Central memory CD8-positive, alpha-beta T cell (primary cell): ENCODE results near the gene ADAMTS9.

Experiments used
- ATAC-seq: fragments of 150-1000 bp; cut with Tn5 transposase; replicated peaks from 2 replicates; pipeline ENCODE4 v1.10.0; 2022; ENCODE audit warnings: mild to moderate bottlenecking, moderate FRiP score, moderate number of reproducible peaks; ENCODE audit not compliant: poor library complexity, severe bottlenecking; ENCODE audit errors: extremely low read depth
- DNase-seq, 2 donors: peaks; one replicate each; pipeline ENCODE4 v3.0.0; 2021; ENCODE audit warnings: low spot score in 2 of 2
- H3K27ac Mint-ChIP-seq: one replicate; pipeline ENCODE4 v1.8.0; 2022; ENCODE audit warnings: low read depth, mild to moderate bottlenecking, moderate library complexity, mixed read lengths
- H3K27me3 Mint-ChIP-seq: one replicate; pipeline ENCODE4 v1.8.0; 2022; ENCODE audit warnings: mixed read lengths
- H3K36me3 Mint-ChIP-seq: one replicate; pipeline ENCODE4 v1.8.0; 2022; ENCODE audit warnings: mild to moderate bottlenecking, moderate library complexity, mixed read lengths; ENCODE audit not compliant: insufficient read depth
- H3K4me1 Mint-ChIP-seq: one replicate; pipeline ENCODE4 v1.8.0; 2022; ENCODE audit warnings: mixed read lengths
- H3K4me3 Mint-ChIP-seq: one replicate; pipeline ENCODE4 v1.8.0; 2022; ENCODE audit warnings: mild to moderate bottlenecking, moderate library complexity, mixed read lengths
- H3K9me3 Mint-ChIP-seq: one replicate; pipeline ENCODE4 v1.8.0; 2022; ENCODE audit warnings: mixed read lengths

Gene ADAMTS9

DNA sequence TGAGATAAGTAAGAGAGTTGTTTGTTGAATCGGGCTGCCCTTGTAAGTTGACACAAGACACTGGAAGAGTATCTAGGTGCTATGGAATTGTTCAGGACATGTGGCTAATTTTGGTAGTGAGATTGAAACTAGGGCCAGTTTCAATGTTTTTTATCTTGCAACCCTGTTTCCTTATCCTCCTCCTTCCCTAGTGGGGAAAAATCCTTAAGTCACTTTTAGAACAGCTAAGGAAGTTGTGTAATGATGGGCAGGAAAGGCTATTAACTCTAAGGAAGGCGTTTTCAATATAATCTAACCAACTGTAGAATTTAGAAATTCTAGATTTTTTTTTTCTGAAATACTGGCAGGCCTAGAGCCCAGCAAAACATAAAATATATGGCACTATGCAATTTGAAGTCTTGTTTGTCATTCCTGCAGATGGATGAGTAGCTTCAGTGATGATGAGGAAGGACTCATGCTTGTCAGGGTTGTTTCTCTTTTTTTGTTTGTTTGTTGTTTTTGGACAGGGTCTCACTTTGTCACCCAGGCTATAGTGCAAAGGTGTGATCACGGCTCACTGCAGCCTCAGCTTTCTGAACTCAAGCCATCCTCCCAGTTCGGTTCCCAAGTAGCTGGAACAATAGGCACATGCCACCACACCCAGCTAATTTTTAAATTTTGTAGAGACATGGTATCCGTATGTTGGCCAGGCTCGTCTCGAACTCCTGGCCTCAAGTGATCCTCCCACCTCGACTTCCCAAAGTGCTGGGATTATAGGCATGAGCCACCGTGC is 27.6 kb upstream of the ADAMTS9 start:
- Mint-ChIP-seq H3K4me3 (no peak overlapping the region), H3K36me3 (no peaks in the 10 kb centered on the region), H3K4me1 (no peaks in the 10 kb centered on the region), H3K27ac (no peak overlapping the region), H3K9me3 (peaks cover 13% of the 10 kb centered on the region), H3K27me3 (no peaks in the 10 kb centered on the region)
- no peak for ATAC-seq
- DNase-seq, result no peak

DNA sequence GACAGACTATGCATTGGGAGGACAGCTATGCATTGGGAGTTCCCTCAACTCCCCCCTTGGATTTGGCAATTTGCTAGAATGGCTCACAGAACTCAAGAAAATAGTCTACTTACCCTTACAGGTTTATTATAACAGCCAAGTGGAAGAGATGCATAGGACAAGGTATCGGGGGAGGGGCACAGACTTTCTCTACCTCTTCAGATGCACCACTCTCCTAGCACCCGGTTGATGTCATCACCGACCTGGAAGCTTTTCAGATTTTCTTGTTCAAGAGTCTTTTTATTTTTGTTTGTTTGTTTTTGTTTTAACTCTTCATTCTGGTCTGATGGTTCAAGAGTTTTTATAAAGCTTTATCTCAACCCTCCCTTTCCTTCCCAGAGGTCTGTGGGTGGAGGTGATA is 20.7 kb upstream of the ADAMTS9 start:
- no peak for ATAC-seq

DNA sequence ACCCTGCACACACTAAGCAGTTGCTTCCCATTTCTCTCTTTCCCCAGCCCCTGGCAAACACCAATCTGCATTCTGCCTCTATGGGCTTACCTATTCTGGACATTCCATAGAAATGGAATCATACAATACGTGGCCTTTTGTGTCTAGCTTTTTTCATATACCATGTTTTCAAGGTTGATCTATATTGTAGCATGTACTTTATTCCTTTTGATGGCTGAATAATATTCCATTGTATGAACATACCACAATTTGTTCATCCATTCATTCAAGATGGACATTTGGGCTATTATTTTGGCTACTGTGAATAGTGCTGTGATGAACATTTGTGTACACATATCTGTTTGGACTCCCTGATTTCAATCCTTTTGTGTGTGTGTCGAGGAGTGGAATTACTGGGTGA is 18.1 kb upstream of the ADAMTS9 start:
- Mint-ChIP-seq H3K27me3 (no peaks in the 10 kb centered on the region), H3K9me3 (peaks cover 7% of the 10 kb centered on the region), H3K36me3 (no peaks in the 10 kb centered on the region), H3K27ac (no peak overlapping the region), H3K4me3 (no peak overlapping the region), H3K4me1 (no peaks in the 10 kb centered on the region)
- no peak for DNase-seq
- ATAC-seq, result no peak

More for the DNA sequence above, 20.7 kb upstream of the ADAMTS9 start:
- H3K27ac Mint-ChIP-seq, result no peak overlapping the region
- H3K4me3 Mint-ChIP-seq, result no peak overlapping the region
- peaks cover 10% of the 10 kb centered on the region for H3K9me3 Mint-ChIP-seq
- H3K36me3 Mint-ChIP-seq, result no peaks in the 10 kb centered on the region
- no peak for DNase-seq
- no peaks in the 10 kb centered on the region for H3K27me3 Mint-ChIP-seq
- H3K4me1 Mint-ChIP-seq, result no peaks in the 10 kb centered on the region

DNA sequence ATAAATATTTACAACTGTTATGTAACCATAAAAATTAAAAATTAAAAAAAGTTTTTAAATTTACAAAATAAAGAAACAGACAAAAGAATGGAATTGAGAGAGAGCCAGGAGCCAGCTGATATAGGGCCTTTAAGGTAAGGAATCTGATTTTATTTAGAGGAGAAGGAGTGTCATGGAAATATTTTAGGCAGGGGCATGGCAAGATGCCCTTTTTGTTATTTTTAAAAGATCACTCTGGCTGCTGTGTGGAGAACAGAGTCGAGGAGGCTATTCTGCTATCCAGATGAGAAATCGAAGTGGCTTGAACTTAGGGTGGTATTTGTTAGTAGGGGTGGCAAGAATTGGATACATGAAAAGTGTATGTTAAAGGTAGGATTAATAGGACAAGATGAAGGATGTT is 9.1 kb upstream of the ADAMTS9 start:
- ATAC-seq (no peak), DNase-seq (no peak)
- Mint-ChIP-seq H3K27me3 (no peaks in the 10 kb centered on the region), H3K4me3 (no peak overlapping the region), H3K4me1 (no peaks in the 10 kb centered on the region), H3K36me3 (no peaks in the 10 kb centered on the region), H3K27ac (no peak overlapping the region), H3K9me3 (peaks cover 13% of the 10 kb centered on the region)

DNA sequence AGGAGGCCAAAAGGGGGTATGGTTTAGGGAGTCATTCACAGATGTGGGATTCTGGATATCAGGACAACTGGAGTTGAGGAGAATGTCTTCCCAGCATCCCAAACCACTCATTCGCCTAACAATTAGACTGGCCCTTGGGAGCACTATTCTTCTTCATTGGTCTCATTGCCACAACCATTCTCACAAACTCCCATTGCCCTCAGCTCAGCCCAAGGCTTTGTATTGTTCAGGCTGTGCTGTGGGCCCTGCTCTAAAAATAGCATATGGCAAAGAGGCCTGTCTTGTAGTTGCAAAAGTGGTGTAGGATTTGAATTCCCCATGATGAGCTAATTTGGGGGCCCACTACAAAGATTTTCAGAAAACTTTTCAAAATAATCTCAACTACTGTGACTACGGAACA is 6.3 kb upstream of the ADAMTS9 start:
- no peaks in the 10 kb centered on the region for H3K9me3 Mint-ChIP-seq
- no peaks in the 10 kb centered on the region for H3K27me3 Mint-ChIP-seq
- no peaks in the 10 kb centered on the region for H3K36me3 Mint-ChIP-seq
- H3K27ac Mint-ChIP-seq, result no peak overlapping the region
- no peak for DNase-seq
- H3K4me3 Mint-ChIP-seq, result no peak overlapping the region
- no peaks in the 10 kb centered on the region for H3K4me1 Mint-ChIP-seq
- no peak for ATAC-seq

DNA sequence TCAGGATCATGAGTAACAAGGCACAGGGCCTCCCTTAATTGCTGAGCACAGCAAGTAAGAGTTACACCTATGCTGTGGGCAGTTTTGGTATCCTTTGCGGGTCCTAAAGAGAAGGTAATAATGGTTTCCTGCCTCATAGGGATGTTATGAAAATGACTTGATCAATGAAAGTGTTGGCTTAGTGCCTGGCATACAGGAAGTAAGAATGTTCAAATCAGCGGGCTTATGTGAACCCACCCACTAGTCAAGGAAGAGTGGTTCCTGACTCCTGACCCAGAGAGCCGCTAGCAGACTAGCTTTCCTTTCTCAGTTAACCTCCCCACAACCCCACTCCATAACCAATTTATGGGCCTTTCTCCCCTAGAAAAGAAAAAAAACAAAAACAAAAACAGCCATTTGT is 5.2 kb upstream of the ADAMTS9 start:
- Mint-ChIP-seq H3K27me3 (peaks cover 10% of the 10 kb centered on the region), H3K4me1 (peaks cover 6% of the 10 kb centered on the region), H3K4me3 (no peak overlapping the region), H3K27ac (no peak overlapping the region), H3K9me3 (no peaks in the 10 kb centered on the region), H3K36me3 (no peaks in the 10 kb centered on the region)
- DNase-seq (no peak), ATAC-seq (no peak)

DNA sequence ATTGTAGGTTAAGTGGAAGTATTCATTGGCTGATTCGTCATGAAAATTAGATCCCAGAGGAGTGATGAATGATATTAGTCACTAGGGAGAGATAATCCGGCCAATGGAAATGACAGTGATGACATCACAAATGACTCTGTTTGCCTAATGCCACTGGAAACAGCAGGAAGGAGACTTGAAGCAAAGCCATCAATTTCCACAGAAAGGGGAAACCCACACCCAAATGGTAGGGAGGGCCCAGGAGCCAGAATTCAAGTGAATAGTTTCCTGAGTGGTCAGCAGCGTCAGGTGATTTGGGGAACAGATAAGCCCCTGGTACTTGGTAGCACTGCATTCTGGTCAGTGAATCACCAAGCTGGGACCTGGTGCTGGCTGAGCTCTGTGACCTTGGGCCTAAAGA is 3.3 kb upstream of the ADAMTS9 start:
- ATAC-seq, result no peak
- no peak overlapping the region for H3K4me3 Mint-ChIP-seq
- H3K27ac Mint-ChIP-seq, result no peak overlapping the region
- no peaks in the 10 kb centered on the region for H3K36me3 Mint-ChIP-seq
- peaks cover 5% of the 10 kb centered on the region for H3K9me3 Mint-ChIP-seq
- H3K4me1 Mint-ChIP-seq, result peaks cover 6% of the 10 kb centered on the region
- peaks cover 25% of the 10 kb centered on the region for H3K27me3 Mint-ChIP-seq
- no peak for DNase-seq

DNA sequence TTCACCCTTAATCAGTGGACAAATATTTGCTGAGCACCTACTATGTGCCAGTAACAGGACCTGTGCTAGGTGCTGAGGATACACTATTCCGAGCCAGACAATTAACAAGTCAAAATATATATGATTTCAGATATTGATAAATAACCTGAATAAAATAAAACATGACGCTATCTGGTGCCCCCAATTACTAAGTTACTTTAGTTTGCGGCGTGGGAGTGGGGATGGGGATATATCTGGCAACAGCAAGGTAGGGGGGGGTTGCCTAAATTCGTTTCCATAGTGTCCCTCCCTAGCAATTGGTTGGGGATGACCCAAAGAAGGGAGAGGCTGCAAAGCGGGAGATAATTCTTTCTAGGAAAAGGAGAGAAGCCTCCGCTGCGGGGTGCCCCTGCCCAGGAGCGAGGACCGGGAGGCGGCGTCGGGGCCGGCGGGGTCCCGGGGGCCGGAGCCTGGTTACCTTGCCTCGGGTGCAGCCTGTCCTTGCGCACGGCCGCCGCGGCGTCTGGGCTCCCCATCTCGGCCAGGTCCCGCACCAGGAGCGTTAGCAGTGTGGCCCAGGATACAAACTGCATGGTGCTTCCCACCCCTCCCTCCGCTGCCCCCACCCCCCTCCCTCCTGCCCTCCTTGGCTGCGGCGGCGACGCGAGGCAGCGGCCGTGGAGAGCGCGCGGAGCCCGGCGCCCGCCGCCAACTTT is 567 bp downstream of the ADAMTS9 start:
- no peak for DNase-seq
- H3K4me3 Mint-ChIP-seq, result no peak overlapping the region
- no peaks in the 10 kb centered on the region for H3K36me3 Mint-ChIP-seq
- peaks cover 6% of the 10 kb centered on the region for H3K4me1 Mint-ChIP-seq
- H3K27me3 Mint-ChIP-seq, result peaks cover 49% of the 10 kb centered on the region
- H3K27ac Mint-ChIP-seq, result no peak overlapping the region
- peaks cover 14% of the 10 kb centered on the region for H3K9me3 Mint-ChIP-seq
- no peak for ATAC-seq

DNA sequence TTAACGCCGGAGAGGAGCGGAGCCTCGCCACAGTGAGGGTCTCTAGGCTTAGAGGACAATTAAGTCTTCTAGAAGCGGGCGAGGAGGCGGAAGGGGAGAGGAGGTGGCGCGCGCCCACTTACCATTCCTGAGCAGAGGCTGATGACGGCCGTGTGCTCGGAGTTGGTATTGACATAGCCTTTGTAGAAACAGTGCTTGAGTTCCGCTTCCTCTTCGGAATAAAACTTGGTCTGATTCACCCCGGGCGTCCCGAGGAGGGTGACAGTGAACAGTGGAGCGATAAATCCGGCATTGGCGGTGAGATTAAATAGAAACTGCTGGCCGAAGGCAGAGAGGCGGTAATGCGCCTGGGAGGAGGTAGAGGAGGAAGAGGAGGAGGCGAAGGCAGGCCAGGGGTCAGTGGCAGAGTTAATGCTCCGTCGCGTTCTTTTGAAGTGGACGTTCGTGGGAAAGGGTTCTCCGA is 1.3 kb downstream of the ADAMTS9 start:
- ATAC-seq, result no peak
- H3K27me3 Mint-ChIP-seq, result peaks cover 49% of the 10 kb centered on the region
- DNase-seq, result no peak
- peaks cover 14% of the 10 kb centered on the region for H3K9me3 Mint-ChIP-seq
- no peaks in the 10 kb centered on the region for H3K36me3 Mint-ChIP-seq
- H3K4me1 Mint-ChIP-seq, result peaks cover 6% of the 10 kb centered on the region
- no peak overlapping the region for H3K4me3 Mint-ChIP-seq
- H3K27ac Mint-ChIP-seq, result no peak overlapping the region

DNA sequence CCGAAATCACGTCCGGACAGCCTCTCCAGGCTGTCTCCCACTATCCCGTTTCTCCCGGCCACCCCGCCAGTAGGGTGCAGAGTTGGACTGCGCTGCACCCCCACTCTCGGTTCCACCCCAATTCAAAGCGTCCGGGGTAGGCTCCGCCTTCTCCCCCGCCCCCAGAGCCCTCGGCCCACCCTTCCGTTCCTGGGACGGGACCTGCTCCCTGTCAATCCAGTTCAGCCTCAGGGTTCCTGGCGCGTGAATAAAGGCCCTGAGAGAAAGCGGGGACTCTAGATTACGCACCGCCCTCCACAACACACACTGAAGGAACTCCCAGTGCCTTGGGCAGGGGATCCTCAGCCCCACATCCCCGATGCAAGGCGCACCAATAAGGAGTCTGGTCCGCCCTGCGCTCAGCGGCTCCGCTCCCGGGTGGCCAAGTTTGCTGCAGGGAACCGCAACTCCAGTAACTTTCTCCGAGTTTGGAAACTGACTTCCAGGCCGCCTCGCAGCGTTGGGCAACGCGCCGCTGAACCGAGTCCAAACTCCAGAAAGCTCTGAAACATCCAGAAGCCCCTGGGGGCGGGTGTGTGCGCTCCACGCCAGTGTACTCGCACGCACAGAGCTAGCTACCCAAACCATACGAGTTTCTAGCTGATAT is 1.9 kb downstream of the ADAMTS9 start:
- DNase-seq, result no peak
- Mint-ChIP-seq H3K9me3 (peaks cover 14% of the 10 kb centered on the region), H3K27ac (no peak overlapping the region), H3K27me3 (peaks cover 49% of the 10 kb centered on the region), H3K4me3 (no peak overlapping the region), H3K4me1 (peaks cover 6% of the 10 kb centered on the region), H3K36me3 (no peaks in the 10 kb centered on the region)
- ATAC-seq, result no peak

DNA sequence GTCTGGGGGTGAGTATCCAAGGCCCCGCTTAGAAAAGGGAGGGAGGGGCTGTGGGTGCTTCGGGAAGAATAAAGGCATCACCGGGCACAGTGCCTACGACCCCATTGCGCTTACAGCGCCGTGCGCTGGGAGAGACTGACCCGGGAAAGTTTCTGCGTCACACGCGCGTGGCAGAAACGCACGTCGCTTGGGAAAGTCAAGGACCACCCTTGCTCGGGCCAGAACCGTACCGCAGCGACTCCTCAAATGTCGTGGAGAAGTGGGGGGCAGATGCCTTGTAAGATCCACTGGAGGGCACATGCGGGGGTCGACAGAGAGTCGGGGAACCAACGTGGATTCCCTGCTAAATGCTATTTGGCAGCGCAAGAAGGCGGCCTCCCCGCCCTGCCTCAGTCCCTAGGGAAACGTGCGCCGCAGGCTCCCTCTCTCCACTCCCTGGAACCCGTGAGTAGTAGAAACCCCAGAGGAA is 2.4 kb downstream of the ADAMTS9 start:
- DNase-seq, result no peak

DNA sequence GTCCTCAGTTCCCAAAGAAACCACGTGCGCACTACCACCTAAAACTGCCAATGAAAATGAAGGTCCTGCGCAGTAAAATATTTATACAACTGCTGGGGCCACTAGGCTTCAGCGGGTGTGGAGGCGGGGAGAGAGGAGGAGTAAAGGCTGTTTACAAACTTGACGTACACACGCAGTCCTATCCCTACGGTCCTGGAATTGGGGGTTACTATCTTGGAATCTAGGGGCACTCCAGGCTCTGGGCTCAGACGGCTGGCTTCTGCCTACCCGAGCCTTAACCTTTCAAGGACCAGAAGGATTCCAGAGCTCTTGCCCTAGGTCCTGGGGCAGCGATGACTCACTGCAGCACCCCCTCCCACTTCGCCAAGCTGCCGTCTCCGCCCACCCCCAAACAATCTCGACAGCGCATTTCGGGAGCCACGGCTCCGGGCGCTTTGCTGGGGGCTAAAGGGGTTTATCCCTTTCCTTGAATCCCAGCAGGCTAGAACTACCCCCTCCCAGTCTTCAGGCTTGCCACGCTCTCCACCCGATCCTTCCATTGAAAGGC is 3.0 kb downstream of the ADAMTS9 start:
- H3K9me3 Mint-ChIP-seq, result peaks cover 14% of the 10 kb centered on the region

More for the DNA sequence above, 2.4 kb downstream of the ADAMTS9 start:
- Mint-ChIP-seq H3K9me3 (peaks cover 14% of the 10 kb centered on the region), H3K27ac (no peak overlapping the region), H3K4me1 (peaks cover 6% of the 10 kb centered on the region), H3K36me3 (no peaks in the 10 kb centered on the region), H3K4me3 (no peak overlapping the region), H3K27me3 (peaks cover 49% of the 10 kb centered on the region)
- ATAC-seq, result no peak

More for the DNA sequence above, 3.0 kb downstream of the ADAMTS9 start:
- peaks cover 6% of the 10 kb centered on the region for H3K4me1 Mint-ChIP-seq
- H3K4me3 Mint-ChIP-seq, result no peak overlapping the region
- DNase-seq (no peak), ATAC-seq (no peak)
- H3K36me3 Mint-ChIP-seq, result no peaks in the 10 kb centered on the region
- no peak overlapping the region for H3K27ac Mint-ChIP-seq
- H3K27me3 Mint-ChIP-seq, result peaks cover 49% of the 10 kb centered on the region
